Measurements from ENCODE around the gene ZBED5. TPM values are rescaled to one million over a fixed set of nuclear protein-coding genes. Genes with fewer than 3 reads are reported as not detected.
"Not testable (repeated sequence)": the region's sequence is repeated elsewhere in the genome, so short reads cannot be mapped to it uniquely, and the experiment has no call there.

The ZBED5 gene
- total and polyA plus RNA-seq, 3 donors from 2014 or later = 27.0 to 37.3 (median 30.4) TPM

DNA sequence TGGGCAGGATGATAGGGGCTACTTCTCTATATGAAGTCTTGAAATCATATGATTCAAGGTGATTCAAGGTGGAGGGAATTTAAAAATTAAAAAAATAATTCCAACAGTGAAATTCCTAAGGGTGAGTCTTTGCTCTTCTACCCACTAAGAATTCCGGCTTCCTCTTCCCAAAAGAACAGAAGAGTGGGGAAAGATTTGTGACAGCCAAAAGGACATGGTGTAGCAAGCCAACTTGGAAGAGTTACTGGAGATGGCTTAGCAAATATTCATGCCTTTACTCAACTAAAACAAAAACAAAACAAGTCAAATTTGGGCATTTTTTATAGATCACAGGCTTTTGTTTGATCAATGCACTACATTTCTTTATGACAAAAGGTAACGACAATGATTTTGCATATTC, 12.3 kb downstream of the ZBED5 start:
- Histone ChIP-seq H3K4me3 (no peak overlapping the region), H3K27ac (no peak overlapping the region), H3K4me1 (no peaks in the 10 kb centered on the region), H3K9me3 (no peaks in the 10 kb centered on the region), H3K27me3 (no peaks in the 10 kb centered on the region), H3K36me3 (ENCODE audit: low read depth, missing control alignments) (no peaks in the 10 kb centered on the region)
- intact Hi-C loops (cut with DNase I; ENCODE audit: low total_unique reads) = no loop called here
- no peak for TF ChIP-seq POLR2A (IDR thresholded peaks at IDR 0.05)
- TF ChIP-seq, protein P1, sequence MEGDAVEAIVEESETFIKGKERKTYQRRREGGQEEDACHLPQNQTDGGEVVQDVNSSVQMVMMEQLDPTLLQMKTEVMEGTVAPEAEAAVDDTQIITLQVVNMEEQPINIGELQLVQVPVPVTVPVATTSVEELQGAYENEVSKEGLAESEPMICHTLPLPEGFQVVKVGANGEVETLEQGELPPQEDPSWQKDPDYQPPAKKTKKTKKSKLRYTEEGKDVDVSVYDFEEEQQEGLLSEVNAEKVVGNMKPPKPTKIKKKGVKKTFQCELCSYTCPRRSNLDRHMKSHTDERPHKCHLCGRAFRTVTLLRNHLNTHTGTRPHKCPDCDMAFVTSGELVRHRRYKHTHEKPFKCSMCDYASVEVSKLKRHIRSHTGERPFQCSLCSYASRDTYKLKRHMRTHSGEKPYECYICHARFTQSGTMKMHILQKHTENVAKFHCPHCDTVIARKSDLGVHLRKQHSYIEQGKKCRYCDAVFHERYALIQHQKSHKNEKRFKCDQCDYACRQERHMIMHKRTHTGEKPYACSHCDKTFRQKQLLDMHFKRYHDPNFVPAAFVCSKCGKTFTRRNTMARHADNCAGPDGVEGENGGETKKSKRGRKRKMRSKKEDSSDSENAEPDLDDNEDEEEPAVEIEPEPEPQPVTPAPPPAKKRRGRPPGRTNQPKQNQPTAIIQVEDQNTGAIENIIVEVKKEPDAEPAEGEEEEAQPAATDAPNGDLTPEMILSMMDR (IDR thresholded peaks at IDR 0.05) = no peak
- DNase-seq = no peak
- WGBS, 2 donors = 71 to 76% methylated on average over 2 of the region's 2 CpGs

DNA sequence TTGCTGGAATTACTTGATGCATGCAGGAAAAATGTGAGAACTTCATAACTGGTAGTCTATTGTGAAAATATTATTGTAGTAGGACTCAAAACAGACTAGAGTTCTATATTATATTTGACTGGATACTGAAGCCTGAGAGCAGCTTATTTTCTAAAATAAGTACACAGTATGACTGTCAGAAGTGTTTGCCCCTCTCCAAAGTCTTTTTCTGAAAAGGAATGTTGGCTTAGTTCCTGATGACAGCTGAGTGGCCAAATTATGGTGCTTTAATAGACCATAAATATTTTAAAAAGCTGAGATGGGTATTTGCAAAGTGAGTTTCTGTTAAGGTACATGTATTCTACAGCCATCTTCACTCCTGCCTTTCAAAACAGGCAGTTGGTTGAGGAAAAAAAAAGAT, 13.1 kb downstream of the ZBED5 start:
- H3K4me3 ChIP-seq = no peak overlapping the region
- DNase-seq = no peak
- no peaks in the 10 kb centered on the region for H3K36me3 ChIP-seq (ENCODE audit: low read depth, missing control alignments)
- H3K27ac ChIP-seq = no peak overlapping the region
- no peaks in the 10 kb centered on the region for H3K4me1 ChIP-seq
- H3K9me3 ChIP-seq = no peaks in the 10 kb centered on the region
- H3K27me3 ChIP-seq = no peaks in the 10 kb centered on the region
- intact Hi-C loops (cut with DNase I; ENCODE audit: low total_unique reads) = no loop called here
- TF ChIP-seq POLR2A (IDR thresholded peaks at IDR 0.05) = no peak
- TF ChIP-seq, protein P1 (IDR thresholded peaks at IDR 0.05) = no peak

DNA sequence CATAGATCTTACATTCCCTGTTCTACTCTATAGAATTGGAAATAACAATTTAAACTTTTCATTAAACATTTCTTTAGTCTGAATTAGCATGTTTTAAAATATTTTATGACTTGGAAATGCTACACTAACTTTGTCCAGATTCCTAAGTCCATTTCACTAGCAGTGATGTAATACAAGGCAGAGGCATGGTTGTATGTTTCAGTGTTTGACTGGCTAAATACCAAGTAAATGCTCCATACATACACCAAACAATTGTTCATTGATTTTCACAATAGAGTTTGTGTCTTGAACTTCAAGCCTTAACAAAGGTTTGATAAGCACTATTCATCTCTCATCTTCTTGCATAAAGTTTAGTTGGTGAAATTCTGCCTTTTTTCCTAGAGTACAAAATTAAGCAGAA, 13.5 kb downstream of the ZBED5 start:
- no peaks in the 10 kb centered on the region for H3K27me3 ChIP-seq
- no peaks in the 10 kb centered on the region for H3K4me1 ChIP-seq
- no peak overlapping the region for H3K4me3 ChIP-seq
- H3K9me3 ChIP-seq = no peaks in the 10 kb centered on the region
- no peak overlapping the region for H3K27ac ChIP-seq
- TF ChIP-seq, protein P1 (IDR thresholded peaks at IDR 0.05) = no peak
- no peak for TF ChIP-seq POLR2A (IDR thresholded peaks at IDR 0.05)
- intact Hi-C loops (cut with DNase I; ENCODE audit: low total_unique reads) = no loop called here
- no peaks in the 10 kb centered on the region for H3K36me3 ChIP-seq (ENCODE audit: low read depth, missing control alignments)
- no peak for DNase-seq

DNA sequence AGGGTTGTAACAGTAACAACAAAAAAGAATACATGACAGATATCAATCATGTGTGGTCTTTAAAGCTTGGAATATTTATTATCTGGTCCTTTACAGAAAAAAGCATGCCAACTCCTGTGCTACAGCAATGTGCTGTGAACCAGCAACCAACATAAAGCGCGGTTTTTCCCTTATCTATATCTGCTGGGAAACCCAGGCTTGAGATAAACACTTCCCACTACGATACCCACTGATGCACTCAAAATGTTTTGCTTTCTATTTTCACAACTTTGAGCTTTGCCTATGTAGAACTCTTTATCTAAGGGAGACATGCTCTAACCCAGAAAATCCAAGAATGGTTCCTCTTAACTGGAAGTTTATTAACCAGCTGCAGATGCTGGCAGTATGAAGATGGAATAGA, 19.0 kb downstream of the ZBED5 start:
- Histone ChIP-seq H3K27ac (no peak overlapping the region), H3K36me3 (ENCODE audit: low read depth, missing control alignments) (no peaks in the 10 kb centered on the region), H3K4me1 (no peaks in the 10 kb centered on the region), H3K4me3 (no peak overlapping the region), H3K27me3 (no peaks in the 10 kb centered on the region), H3K9me3 (no peaks in the 10 kb centered on the region)
- intact Hi-C loops (cut with DNase I; ENCODE audit: low total_unique reads) = no loop called here
- no peak for DNase-seq
- WGBS, 2 donors = 53 to 59% methylated on average over 3 of the region's 3 CpGs
- TF ChIP-seq, protein P1 (IDR thresholded peaks at IDR 0.05) = no peak
- no peak for TF ChIP-seq POLR2A (IDR thresholded peaks at IDR 0.05)

DNA sequence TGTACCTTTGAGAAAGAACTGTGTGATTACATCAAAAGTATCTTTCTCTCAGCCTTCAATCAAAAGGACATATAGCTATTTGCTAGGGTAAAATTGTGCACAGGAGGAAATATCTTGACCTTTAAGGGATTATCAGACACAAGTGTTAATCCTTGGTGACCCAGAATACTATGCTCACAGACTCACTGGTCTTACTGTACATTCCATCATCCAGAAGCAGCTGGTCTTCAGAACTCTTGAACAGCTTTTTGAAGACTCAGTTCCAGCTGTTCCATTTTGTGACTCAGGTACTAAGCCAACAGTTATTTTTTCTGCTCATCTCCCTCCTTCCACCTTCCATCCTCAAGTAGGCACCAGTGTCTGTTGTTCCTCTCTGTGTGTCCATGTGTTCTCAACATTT, 19.8 kb downstream of the ZBED5 start:
- Histone ChIP-seq H3K27me3 (no peaks in the 10 kb centered on the region), H3K36me3 (ENCODE audit: low read depth, missing control alignments) (no peaks in the 10 kb centered on the region), H3K4me3 (no peak overlapping the region), H3K9me3 (no peaks in the 10 kb centered on the region), H3K27ac (no peak overlapping the region), H3K4me1 (no peaks in the 10 kb centered on the region)
- intact Hi-C loops (cut with DNase I; ENCODE audit: low total_unique reads) = no loop called here
- TF ChIP-seq POLR2A (IDR thresholded peaks at IDR 0.05) = no peak
- TF ChIP-seq, protein P1 (IDR thresholded peaks at IDR 0.05) = no peak
- DNase-seq = no peak

DNA sequence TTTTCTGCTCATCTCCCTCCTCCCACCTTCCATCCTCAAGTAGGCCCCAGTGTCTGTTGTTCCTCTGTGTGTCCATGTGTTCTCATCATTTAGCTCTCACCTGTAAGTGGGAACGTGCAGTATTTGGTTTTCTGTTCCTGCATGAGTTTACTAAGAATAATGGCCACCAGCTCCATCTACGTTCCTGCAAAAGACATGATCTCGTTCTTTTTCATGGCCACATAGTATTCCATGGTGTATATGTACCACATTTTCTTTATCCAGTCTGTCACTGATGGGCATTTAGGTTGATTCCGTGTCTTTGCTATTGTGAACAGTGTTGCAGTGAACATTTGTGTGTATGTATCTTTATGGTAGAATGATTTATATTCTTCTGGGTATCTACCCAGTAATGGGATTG, 21.0 kb downstream of the ZBED5 start:
- WGBS, 2 donors = 92 to 94% methylated on average over 4 of the region's 4 CpGs
- H3K27me3 ChIP-seq; H3K27ac ChIP-seq; H3K9me3 ChIP-seq; H3K36me3 ChIP-seq (ENCODE audit: low read depth, missing control alignments); H3K4me1 ChIP-seq; intact Hi-C loops (cut with DNase I; ENCODE audit: low total_unique reads); DNase-seq; H3K4me3 ChIP-seq: not testable (repeated sequence)
